Activated CD4-positive, alpha-beta T cell treated with anti-CD3 and anti-CD28 coated beads for 48 hours (primary cell): ENCODE measurements around the gene ITGA4.

Experiments used
- DNase-seq: peaks from one replicate; pipeline ENCODE4 v3.0.0-alpha.2; 2020

ITGA4 gene

DNA sequence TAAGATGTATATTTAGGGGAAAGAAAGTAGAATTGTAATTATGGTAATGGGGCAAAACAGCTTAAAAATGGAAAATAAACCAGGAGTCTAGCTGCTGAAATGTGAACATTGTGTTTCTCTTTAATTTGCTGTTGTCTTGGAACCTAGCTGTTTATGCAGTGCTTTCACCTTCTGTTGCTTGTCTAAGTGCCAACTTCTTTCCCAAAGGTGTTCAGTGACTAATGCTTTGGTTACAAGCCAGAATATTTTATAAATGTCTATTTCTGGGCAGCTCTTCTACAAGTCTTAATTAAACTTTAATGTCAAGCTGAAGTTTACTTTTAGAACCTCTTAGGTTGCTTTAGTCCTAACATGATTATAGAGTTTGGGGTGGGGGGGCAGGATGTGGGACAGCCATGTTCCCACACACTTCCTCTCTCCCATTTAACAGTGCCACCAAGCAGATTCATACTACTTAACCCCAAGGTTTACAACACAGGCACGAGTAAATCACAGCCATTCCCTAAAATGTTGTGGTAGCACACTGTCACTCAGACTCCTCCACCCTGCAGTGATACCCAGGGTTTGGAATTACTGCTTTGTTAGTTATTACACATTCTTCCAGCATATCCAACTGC, 60.6 kb downstream of the ITGA4 start:
- DNase-seq = no peak

DNA sequence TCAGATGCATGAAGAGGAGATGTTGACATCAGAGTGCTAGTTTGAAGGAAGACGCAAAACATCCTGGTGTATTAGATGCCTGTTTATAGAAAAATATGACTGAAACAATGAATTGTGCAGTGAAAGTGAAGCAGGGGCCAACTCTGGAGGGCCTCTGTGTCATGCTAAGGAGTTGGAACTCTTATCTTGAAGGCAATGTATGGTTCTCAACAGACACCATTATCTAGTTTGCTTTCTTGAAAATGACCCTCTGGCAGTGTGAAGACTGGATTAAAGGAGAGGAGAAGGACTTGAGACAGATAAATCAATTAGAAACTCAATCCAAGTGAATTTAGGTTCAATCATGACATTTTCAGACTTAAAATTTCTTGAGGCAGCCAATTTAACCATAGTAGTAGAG, 63.1 kb downstream of the ITGA4 start:
- DNase-seq = no peak

DNA sequence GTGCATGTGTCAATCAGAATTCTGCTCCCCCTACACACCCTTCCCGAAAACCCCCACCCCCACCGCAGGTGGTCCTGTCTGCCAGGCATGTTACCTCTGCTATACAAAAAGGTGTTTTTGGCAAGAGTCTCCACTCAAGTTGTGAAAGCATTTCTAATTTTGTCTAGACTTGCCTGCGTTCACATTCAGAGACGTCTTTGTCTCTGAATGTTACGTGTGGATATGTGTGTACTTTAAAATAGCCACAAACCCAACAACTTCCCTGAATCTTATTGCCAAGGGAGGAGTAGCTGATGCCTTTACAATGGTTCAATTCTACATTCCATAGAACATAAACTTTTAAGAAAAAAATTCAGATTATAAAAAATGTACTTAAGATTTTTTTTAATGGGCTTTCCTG, 66.6 kb downstream of the ITGA4 start:
- DNase-seq = no peak

DNA sequence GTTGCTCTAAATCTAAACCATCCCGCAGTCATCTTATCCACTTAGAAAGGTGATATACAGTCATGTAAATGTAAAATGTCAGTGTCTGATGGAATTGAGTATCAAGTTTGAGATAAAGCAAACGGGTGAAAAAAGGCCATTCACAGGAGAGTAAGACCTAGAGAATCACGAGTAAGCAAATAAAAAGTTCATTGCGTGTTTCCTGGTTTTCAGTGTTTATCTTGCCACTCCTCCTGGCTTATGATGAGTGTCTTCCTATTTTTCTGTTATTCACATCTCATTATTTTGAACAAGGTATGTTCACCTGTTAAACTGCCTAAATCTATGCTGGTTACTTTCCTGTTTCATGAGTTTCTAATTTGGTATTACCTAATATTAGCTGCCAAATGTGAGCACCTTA, 68.8 kb downstream of the ITGA4 start:
- DNase-seq = no peak

DNA sequence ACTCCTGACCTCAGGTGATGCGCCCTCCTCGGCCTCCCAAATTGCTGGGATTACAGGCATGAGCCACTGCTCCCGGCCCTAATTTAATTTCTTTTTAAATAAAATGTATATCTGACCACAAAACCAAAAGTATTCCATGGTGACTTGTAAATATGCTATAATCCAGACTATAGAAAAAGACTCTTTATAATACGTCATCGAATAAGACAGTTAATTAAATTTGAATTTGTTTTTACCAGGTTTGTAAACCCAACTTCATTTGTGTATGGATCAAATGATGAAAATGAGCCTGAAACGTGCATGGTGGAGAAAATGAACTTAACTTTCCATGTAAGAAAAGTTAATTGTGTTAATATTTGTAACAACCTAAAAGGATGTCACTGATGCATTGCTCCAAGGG, 69.9 kb downstream of the ITGA4 start:
- DNase-seq = no peak

DNA sequence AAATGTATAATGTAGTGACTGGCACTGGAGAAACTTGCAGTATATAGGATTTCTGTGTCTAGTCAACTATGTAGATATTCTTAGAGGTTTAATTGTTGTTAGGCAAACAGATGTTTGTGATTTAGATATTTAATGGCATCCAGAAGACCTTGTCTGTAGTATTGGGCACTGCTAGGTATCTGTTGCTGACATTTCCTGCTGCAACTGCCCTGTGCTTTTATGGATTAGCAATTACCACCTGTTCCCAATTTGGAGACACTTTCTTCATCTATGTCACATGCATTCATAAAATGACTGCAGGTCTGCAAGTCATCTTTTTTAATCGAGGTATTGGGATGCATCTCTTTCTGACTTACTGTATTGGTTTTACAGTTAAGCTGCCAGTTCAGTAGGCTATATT, 71.3 kb downstream of the ITGA4 start:
- no peak for DNase-seq

DNA sequence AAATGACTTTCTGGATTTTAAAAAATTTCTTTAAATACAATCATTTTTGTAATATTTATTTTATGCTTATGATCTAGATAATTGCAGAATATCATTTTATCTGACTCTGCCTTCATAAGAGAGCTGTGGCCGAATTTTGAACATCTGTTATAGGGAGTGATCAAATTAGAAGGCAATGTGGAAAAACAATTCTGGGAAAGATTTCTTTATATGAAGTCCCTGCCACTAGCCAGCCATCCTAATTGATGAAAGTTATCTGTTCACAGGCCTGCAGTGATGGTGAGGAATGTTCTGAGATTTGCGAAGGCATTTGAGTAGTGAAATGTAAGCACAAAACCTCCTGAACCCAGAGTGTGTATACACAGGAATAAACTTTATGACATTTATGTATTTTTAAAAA, 79.5 kb downstream of the ITGA4 start:
- no peak for DNase-seq

DNA sequence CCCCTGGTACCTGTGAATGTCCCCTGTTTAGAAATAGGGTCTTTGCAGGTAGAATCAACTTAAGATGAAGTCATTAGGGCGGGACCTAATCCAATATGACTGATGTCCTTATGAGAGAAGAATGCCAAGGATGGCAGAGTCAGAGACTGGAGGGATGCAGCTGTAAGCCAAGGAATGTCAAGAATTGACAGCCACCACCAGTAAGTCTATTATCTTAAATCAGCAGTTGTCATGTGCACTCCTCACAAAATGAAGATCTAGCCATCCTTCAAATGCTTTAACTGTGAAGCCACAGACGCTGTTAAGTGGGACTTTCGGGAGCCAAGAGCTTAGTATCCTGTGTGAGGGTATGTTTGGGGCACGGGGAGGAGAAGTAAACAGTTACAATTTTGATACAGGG, 83.2 kb downstream of the ITGA4 start:
- no peak for DNase-seq

DNA sequence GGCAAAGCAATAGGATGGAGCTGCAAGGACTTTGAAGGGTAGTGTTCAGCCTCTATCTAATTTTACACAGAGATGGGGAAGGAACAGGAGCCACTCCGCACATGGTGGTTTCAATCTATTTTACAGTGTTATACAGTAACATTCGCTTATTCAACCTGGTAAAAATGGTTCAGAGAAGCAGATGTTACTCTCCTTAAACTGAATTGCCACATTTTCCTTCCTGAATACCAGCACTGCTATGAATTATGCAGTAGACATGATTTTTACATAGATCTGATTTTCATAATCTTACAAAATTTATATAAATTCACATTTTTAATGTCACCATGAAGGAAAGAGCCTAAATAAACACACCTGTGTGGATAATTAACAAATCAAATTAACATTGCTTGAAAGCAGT, 85.0 kb downstream of the ITGA4 start:
- DNase-seq = no peak

DNA sequence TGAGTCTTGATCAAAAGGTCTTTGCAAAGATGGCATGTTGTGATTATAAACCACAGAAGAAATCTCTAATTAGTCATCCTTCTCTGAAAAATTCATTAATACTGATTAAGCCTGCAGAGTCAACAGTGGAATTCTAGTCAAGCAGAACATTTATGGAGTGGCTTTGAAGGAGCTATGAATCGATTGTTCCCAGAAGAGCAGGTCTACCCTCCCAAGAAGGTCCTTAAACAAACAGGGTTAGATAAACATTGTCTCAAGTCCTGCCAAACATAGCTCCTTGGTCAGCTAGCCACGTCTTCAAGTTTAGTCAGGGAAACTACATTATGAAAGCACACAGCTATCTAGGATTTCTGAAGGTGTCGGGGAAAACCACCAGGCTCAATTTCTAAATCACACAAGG, 88.9 kb downstream of the ITGA4 start:
- DNase-seq = no peak

DNA sequence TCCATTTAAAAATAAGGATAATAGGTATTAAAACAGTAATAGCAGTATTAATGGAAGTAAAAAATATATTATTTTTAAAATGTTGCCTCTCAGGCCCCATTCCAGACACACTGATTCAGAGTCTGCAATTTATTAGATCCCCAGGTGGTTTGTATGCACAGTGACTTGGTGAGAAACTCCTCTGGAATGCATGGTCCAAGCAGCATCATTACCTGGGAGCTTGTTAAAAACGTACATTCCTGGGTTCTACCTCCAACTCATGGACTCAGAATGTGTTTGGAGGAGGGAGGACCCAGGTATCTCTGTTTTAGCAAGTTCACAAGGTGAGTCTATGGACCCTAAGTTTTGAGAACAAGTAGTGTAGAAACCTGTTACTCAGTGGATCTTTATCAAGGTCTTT, 95.6 kb downstream of the ITGA4 start:
- no peak for DNase-seq

DNA sequence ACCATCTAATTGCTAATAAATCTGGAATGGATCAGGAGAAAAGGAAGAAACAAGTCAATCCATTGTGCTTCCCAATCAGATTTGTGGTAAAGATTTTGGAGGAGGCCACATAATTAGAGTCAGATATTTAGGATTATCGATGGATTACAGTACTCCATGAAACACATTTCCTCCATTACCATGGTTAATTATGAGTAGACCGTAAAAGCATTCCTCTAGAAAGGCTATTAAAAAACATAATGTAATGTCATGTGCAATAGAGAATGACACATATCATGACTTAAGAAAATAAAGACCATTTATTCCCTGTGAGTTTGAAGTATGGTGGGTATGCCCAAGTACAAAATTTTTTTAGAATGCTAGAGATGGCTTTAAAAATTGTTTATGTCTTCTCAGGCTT, 96.1 kb downstream of the ITGA4 start:
- no peak for DNase-seq

DNA sequence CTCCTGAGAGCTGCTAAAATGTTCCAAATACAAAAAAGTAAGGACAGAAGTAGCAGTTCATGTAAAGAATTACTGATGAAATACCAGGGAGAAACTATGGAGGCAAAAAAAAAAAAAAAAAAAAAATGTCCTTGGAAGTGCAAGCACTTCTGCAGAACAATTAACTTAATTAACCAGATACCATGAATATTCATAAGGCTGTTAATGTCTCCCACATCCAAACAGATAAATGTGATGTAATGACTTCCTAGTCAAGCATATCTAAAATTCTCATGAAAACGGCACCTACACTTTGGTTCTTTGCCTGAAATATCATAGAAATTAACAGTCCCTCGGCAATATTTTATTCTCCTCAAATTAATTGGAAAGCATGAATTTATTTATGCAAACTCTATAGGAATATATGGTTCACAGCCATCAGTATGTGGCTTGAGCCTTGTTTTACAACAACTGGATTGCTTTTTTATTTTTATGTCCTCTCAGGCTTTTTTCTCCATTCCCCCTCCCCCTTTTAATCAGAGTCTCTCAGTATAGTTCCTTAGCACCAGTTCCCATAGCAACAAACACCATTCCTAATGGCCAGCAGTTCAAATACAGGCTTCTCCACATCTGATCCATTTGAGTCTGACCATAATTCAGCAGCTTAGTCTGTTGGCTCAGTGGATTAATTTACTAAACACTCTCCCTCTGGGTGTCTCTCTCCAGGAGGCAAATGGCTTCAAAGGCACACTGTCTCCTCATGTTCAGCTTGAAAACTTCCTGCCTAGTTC, 97.1 kb downstream of the ITGA4 start:
- DNase-seq = no peak

DNA sequence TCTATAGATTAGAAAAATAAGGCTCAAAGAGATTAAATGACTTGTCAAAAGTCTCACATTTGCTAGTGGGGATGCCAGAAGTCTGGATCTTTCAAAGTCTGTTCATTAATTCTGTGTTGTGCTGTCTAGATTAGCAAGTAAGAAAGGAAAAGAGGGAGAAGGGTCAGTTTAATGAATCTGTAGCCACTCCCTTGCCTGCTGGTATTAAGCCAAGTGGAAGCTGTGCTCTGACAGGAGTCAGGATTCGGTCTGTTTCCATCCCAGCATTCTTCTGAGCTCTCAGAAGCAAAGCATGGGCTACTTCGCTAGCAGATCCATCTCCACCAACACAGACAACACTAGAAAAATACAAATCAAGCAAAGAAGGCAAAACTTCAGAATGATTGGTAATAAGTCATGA, 101.2 kb downstream of the ITGA4 start:
- no peak for DNase-seq

DNA sequence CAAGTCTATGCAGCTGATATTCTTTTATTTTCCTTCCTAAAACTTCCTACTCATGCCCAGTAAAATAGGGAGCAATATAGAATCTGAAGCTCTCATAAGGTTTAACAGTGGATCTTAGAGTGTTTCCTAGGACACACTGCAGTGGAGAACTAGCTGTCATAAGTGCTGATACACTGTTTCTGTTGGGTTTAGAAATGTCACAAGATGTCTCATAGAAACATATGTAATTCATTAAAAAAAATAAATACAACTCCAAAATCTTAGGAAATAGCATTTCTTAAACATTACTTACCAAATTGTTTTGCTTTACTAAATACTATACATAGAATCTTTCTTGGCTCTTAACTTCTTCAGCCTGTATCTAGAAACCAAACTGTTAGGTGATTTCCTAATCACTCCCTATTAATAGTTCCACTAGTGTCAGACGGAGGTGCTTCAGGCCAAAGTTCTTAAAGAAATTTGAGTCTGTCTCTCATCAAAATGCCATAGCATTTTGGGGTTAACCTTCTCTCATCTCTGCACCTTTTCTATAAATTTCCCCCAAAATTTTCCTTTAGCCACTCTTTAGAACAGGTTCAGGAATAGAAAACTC, 106.0 kb downstream of the ITGA4 start:
- no peak for DNase-seq

DNA sequence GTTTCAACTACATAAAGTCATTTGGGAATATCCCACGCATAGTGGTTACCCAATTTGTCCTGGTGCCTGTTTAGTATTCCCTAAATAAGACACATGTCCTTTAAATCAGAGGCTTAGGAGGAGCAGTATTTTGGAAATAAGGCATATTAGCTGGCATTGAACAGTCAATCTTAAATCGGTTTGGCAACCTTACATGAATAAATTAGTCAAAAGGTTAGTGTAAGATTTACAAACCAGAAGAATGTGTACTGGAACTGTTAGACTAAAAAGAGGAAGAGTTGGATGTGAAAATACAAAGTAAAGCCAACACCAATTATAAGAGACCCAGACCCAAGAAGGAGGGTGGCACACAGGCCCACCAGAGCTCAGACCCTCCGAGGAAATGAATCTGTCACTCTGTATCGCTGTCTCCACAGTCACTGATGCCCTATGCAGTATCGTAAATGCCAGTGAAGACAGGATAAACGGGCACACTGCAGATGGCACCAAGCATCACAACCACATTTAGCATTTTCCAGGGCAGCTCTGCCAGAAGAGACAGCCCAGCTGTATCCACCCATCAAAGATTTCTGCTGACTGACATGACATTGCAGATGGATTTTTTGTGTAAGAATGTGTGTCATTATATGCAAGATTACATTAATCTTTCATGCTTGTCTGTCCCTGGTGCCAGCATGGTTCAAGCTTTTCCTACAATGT, 109.3 kb downstream of the ITGA4 start:
- DNase-seq = no peak

DNA sequence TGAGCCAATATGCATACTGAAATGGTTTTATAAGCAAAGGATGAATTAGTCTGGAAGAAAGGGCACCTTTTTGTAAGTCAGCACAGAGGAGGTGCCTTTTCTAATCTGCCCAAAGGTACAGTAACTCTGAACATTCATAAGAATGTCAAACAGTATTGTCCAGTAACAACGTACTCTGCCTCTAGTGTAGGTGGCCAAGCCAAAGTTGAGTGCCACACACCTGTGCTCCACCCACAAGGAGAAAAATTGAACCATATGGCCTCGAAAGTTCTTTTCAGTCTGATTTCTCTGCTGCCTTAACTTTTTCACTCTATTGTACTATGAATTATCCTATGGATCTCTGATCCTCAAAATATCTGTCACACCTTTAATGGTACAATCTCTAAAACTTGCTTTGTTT, 112.9 kb downstream of the ITGA4 start:
- no peak for DNase-seq

DNA sequence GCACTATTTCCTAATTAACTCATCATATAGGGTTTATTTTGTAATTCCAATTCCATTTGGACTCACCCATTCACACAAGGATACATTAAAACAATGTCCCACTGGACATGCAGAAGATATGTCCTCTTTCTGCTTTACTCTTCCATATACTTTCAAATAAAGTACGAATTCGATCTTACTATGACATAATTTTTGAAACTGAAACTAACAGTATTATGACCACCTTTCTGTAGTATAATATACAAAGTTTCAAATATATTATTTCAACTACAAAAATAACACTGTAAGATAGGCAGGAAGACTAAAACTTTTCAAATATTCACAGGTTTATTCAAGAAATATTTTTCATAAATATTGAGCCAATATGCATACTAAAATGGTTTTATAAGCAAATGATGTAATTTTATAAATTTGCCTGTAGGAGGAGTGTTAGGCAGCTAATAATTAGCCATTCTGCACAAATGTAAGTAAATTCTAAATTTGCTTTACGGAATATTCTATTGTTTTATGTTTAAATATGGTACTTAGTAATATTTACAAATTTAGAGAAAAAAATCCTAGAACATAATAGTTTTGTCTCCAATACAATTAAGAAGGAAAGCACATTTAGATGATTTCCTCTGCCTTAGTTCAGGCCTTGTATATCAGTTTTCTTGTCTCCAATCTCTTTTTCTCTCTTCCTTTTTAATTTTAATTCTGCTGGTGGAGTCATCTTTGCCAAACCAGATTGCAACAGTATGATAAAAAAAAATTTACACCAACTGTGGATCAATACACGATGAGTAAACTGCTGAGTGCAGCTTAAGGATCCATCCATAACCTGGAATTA, 113.9 kb downstream of the ITGA4 start:
- no peak for DNase-seq

DNA sequence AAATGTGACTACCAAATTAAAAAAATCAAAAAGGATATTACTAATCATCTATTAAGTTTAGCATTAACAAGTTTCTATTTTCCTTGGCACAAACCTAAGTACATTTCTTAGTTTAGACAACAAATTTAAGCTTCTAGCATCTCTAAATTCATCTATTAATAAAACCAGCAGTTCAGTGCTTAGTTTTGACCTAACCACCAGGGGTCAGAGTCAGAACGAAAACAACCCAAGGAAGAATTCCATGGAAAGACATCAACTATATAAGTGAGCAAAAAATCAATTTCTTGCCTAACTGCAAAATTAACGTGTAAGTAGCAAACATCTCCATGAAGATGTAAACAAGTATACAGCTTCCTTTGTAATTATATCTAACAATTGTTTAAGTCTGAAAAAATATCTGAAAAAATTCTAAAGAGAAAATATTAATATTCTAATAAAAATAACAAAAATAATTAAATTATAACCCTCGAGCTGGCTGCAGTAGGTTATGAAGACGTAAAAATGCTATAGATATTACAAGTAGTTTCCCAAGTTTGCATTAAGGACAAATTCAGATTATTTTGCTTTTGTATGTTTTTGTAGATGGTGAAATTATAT, 116.1 kb downstream of the ITGA4 start:
- no peak for DNase-seq

DNA sequence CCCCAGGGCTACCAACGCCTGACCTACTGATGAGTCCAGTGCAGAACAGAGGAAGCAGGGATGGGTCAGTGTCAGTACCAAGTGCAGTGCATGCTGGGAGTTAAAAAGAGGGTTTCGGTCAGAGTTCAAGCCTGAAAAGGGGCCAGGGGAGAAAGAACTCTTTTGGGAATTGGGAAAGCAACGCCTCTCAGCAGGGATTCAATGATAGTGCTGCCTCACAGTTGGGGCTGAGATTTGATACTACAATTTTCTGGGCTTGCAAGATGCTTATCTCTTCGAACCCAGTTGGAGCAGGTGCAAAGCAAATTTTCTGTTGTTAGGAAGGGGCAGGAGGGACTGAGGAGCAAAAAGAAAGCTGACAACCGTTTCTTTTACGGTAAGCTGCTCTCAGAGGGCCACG, 117.1 kb downstream of the ITGA4 start:
- no peak for DNase-seq

DNA sequence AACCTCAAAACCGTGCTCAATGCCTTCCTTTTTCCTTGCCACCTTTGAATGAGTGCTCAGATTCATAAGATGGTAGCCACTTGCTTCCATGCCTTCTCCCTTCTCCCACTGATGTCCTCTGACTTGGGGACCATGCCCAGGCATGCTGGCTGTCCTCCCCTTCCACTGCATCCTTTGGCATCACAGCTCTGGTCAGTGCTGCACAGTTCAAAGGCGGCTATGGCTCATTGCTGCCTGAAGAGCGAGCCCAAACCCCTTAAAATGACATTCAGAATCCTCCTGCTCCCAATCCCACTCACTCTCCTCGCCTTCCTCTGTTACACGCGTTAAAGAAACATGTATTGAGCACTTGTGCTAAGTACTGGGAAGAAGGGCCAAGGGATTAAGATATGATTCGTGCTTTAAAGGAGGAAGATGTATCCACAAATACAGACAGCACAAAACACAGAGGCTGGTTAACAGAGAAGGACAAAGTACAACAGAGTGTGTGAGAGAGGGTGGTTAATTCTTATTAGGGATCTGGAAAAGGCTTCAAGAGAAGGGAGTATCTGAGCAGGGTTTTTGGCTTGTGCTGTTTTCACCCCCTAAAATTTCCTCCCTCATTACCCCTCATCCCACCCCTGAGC, 118.0 kb downstream of the ITGA4 start:
- no peak for DNase-seq

DNA sequence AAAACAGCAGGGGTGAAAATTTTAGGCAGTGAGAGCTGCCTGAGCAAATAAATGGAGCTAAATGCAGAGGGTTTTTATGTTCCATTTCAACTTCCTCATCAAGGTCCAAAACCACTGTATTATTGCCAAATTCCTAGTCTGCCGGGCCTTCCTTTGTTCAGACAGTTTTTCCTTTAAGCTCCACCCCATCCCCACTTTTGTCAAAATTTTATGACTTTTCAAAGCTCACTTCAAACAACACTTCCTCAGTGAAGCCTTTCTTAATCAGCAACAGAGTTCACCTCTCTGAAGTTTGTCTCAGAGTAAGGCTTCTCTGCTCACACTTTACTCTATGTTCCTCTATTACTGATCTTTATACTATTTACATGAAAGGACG, 118.5 kb downstream of the ITGA4 start:
- DNase-seq = no peak
